Measurements from ENCODE around the gene INPP1.

The INPP1 gene

GRCh38 chr2:190302052-190302451, 41.3 kb upstream of the INPP1 start:
- Histone ChIP-seq H3K4me1 (ENCODE audit: insufficient read depth, low read length, poor library complexity, severe bottlenecking) (peaks cover 3% of the 10 kb centered on the region), H3K36me3 (ENCODE audit: insufficient read depth, low read length) (peaks cover 6% of the 10 kb centered on the region; the same call in 1 of the 2 replicates), H3F3A (ENCODE audit: low read depth) (no peaks in the 10 kb centered on the region), H3K79me2 (ENCODE audit: insufficient read depth, low read length) (0 out of 2 replicates have a peak, but pooled peaks cover 4% of the 10 kb centered on the region), H3K9me2 (replicated peaks; ENCODE audit: low read depth, low read length) (no peaks in the 10 kb centered on the region), H4K20me1 (ENCODE audit: insufficient read depth, low read length, poor library complexity, severe bottlenecking) (no peaks in the 10 kb centered on the region), H3K9me3 (ENCODE audit: insufficient read depth, low read depth, low read length) (no peaks in the 10 kb centered on the region), H2AFZ (ENCODE audit: low read length) (no peak overlapping the region), H3K4me3 (ENCODE audit: low read length, poor library complexity, severe bottlenecking) (no peak overlapping the region), H3K27me3 (ENCODE audit: insufficient read depth, low read length, poor library complexity, severe bottlenecking) (no peaks in the 10 kb centered on the region), H3K9ac (ENCODE audit: low read depth, low read length, poor library complexity, severe bottlenecking) (no peak overlapping the region), H3K4me2 (ENCODE audit: low read depth, low read length, poor library complexity, severe bottlenecking) (no peak overlapping the region)
- no peak for TF ChIP-seq CTCF (conservative IDR thresholded peaks at IDR 0.05; ENCODE audit: low read length)
- no peak for TF ChIP-seq EZH2phosphoT487 (IDR thresholded peaks at IDR 0.05; ENCODE audit: borderline replicate concordance)

- Histone ChIP-seq H4K20me1 (ENCODE audit: insufficient read depth, low read length, poor library complexity, severe bottlenecking) (no peaks in the 10 kb centered on the region), H3K4me1 (ENCODE audit: insufficient read depth, low read length, poor library complexity, severe bottlenecking) (peaks cover 3% of the 10 kb centered on the region), H3K9ac (ENCODE audit: low read depth, low read length, poor library complexity, severe bottlenecking) (no peak overlapping the region), H3K4me3 (ENCODE audit: low read length, poor library complexity, severe bottlenecking) (no peak overlapping the region), H3K9me2 (replicated peaks; ENCODE audit: low read depth, low read length) (no peaks in the 10 kb centered on the region), H3K79me2 (ENCODE audit: insufficient read depth, low read length) (0 out of 2 replicates have a peak, but pooled peaks cover 4% of the 10 kb centered on the region), H3K4me2 (ENCODE audit: low read depth, low read length, poor library complexity, severe bottlenecking) (no peak overlapping the region), H3K9me3 (ENCODE audit: insufficient read depth, low read depth, low read length) (no peaks in the 10 kb centered on the region), H2AFZ (ENCODE audit: low read length) (no peak overlapping the region), H3F3A (ENCODE audit: low read depth) (no peaks in the 10 kb centered on the region), H3K36me3 (ENCODE audit: insufficient read depth, low read length) (peaks cover 9% of the 10 kb centered on the region; the same call in 1 of the 2 replicates), H3K27me3 (ENCODE audit: insufficient read depth, low read length, poor library complexity, severe bottlenecking) (no peaks in the 10 kb centered on the region)
- TF ChIP-seq EZH2phosphoT487 (IDR thresholded peaks at IDR 0.05; ENCODE audit: borderline replicate concordance) (no peak), CTCF (conservative IDR thresholded peaks at IDR 0.05; ENCODE audit: low read length) (no peak)
Observed at GRCh38 chr2:190303647-190304046, 39.7 kb upstream of the INPP1 start.

GRCh38 chr2:190304404-190304803, 39.0 kb upstream of the INPP1 start:
- Histone ChIP-seq H3K36me3 (ENCODE audit: insufficient read depth, low read length) (peaks cover 9% of the 10 kb centered on the region; the same call in 1 of the 2 replicates), H3K79me2 (ENCODE audit: insufficient read depth, low read length) (0 out of 2 replicates have a peak, but pooled peaks cover 4% of the 10 kb centered on the region), H3K4me1 (ENCODE audit: insufficient read depth, low read length, poor library complexity, severe bottlenecking) (peaks cover 3% of the 10 kb centered on the region), H3K27me3 (ENCODE audit: insufficient read depth, low read length, poor library complexity, severe bottlenecking) (no peaks in the 10 kb centered on the region), H3K9me2 (replicated peaks; ENCODE audit: low read depth, low read length) (no peaks in the 10 kb centered on the region), H4K20me1 (ENCODE audit: insufficient read depth, low read length, poor library complexity, severe bottlenecking) (no peaks in the 10 kb centered on the region), H2AFZ (ENCODE audit: low read length) (no peak overlapping the region), H3F3A (ENCODE audit: low read depth) (no peaks in the 10 kb centered on the region), H3K4me2 (ENCODE audit: low read depth, low read length, poor library complexity, severe bottlenecking) (no peak overlapping the region), H3K9me3 (ENCODE audit: insufficient read depth, low read depth, low read length) (no peaks in the 10 kb centered on the region), H3K9ac (ENCODE audit: low read depth, low read length, poor library complexity, severe bottlenecking) (no peak overlapping the region), H3K4me3 (ENCODE audit: low read length, poor library complexity, severe bottlenecking) (no peak overlapping the region)
- no peak for TF ChIP-seq CTCF (conservative IDR thresholded peaks at IDR 0.05; ENCODE audit: low read length)
- no peak for TF ChIP-seq EZH2phosphoT487 (IDR thresholded peaks at IDR 0.05; ENCODE audit: borderline replicate concordance)

Measured in Loucy (cell line).